ENCODE measurements around the gene SHCBP1L.
A peak's percentile ranks its signal among the peaks of the same experiment; 100 is the strongest.

Gene SHCBP1L

DNA sequence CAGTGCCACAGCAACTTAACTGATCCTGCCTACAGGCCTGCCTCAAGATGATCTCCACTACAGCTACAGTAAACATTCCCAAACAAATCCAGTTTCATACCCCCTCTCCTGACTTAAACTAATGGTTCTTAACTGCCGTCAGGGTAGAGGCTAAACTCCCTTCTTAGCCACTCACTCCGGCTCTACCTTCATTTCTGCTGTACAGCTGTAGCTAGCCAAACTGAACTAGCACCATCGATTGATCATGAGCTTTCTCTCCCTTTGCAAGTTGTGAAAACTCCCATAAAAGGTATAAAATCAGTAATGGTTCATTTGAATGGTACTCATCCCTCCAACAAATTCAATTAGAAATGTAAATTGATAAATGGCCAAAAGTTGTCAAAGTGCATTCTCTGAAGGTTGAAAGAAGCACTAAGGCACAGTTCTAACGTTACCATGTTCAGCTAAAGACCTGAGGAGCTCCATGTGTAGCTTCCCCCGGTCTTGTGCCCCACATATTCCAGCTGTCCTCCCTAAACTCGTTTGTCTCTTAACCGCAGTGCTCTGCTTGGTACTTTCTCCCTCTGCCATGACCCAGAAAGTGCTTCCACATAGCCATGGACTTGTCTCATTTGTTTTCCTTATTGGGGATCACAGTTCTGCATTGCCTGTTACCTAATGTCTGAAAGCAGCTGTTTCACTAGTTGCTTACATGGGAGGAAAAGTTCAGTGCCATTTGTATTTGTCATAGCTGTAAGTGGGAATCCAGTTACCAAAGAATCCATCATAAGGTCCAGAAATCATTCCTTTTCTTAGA lies 64.0 kb downstream of the SHCBP1L start:
- no peak for DNase-seq

- no peak for DNase-seq
Measured at GRCh38 chr1:182886985-182887384, 66.0 kb downstream of the SHCBP1L start.

- no peak for DNase-seq
Measured at GRCh38 chr1:182885591-182885990, 67.4 kb downstream of the SHCBP1L start.

DNA sequence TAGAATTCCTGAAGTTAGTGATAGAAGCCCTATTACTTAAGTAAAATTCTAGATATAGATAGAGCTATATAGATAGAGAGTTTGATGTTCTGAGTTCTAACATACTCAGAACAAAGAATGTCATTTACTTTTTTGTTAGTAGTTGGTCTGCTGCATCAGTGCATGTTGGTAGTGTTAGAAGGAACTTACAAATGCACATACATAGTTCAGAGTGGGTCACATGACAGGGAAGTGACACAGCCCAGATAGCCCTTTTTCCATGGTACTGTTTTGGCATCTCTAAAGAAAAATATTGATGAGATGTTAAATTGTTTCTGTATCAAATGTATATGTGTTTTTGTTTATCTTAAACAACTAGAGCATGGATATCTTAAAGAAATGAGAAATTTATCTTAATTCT lies 68.1 kb downstream of the SHCBP1L start:
- no peak for DNase-seq

GRCh38 chr1:182877842-182878241 lies 75.1 kb downstream of the SHCBP1L start:
- DNase-seq: no peak

GRCh38 chr1:182877331-182877730 lies 75.6 kb downstream of the SHCBP1L start:
- DNase-seq: no peak

DNA sequence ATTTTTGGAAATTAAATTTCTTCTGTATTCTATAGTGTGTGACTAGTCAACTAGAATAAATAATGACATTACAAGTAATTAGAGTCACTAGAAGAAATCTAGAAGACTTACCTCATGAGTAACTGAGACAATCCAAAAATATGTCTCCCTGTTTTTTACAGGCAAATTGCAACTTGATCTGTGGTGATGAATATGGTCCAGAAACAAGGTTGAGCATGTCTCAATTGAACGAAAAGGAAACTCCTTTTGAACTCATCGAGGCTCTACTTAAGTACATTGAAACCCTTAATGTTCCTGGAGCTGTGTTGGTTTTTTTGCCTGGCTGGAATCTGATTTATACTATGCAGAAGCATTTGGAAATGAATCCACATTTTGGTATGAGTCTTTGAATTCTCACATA lies 77.1 kb downstream of the SHCBP1L start:
- no peak for DNase-seq

GRCh38 chr1:182872881-182873280 lies 80.1 kb downstream of the SHCBP1L start:
- no peak for DNase-seq

DNA sequence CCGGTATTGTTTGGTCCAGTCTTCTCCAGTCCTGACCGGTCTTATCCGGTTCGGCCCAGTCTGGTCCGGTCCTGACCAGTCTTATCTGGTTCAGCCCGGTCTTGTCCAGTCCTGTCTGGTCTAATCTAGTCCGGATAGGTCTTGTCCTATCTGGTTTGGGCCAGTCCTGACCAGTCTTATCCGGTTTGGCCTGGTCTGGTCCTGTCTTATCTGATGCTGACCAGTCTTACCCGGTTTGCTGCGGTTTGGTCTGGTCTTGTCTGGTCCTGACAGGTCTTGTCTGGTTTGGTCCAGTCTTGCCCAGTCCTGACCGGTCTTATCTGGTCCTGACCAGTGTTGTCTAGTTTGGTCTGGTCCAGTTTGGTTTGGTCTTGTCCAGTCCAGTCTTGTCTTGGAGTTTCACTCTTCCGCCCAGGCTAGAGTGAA lies 83.7 kb downstream of the SHCBP1L start:
- no peak for DNase-seq

DNA sequence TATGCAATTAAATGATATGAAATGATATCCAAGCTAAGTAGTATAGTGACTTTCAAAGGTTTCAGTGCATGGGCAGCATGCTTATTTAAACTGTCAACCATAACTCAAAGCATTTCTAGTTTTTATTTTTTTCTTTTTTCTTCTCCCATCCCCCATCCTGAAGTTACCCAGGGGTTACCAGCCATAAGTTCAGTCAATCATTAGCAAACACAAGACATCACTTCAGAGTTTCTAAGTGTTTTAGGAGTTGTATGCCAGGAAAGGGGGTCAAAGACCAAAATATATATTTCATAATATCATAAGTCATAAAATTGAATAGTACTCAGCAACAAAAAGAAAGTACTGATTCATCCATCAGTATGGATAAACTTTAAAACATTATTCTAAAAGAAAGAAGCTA lies 85.1 kb downstream of the SHCBP1L start:
- DNase-seq: no peak

DNA sequence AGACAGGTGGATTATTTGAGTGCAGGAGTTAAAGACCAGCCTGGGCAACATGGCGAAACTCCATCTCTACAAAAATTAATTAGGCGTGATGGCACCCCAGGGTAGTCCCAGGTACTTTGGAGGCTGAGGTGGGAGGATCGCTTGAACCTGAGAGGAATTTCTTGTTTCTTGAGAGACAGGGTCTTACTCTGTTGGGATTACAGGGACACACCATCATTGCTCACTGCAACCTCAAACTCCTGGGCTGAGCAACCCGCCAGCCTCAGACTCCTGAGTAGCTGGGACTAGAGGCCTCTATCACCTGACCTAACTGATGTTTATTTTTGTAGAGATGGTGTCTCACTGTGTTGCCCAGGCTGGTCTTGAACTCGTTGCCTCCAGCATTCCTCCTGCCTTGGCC lies 89.0 kb downstream of the SHCBP1L start:
- no peak for DNase-seq

GRCh38 chr1:182862827-182863226 lies 90.1 kb downstream of the SHCBP1L start:
- no peak for DNase-seq

- no peak for DNase-seq
Measured at GRCh38 chr1:182861994-182862393, 91.0 kb downstream of the SHCBP1L start.

- no peak for DNase-seq
Measured at GRCh38 chr1:182860658-182861057, 92.3 kb downstream of the SHCBP1L start.

- DNase-seq: no peak
Measured at GRCh38 chr1:182857212-182857611, 95.8 kb downstream of the SHCBP1L start.

DNA sequence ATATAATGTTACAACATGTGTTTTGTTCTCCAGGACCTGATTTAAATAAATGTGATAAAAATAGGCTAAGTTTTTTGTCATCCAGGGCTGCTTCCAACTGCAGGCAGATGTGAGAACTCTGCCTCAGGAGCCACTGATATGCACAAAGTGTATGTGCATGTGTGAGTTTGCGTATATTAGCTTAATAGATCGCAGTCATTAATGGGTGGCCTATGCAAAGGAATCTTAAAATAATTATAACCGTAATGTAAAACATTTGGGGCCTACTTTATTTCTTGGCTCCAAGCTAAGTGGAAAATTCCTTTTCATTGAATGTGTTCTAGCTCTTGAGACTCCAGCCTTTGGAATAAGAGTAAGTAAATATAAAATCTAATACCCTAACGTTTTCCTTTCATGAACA lies 97.1 kb downstream of the SHCBP1L start:
- peak; percentile 34 for DNase-seq

DNA sequence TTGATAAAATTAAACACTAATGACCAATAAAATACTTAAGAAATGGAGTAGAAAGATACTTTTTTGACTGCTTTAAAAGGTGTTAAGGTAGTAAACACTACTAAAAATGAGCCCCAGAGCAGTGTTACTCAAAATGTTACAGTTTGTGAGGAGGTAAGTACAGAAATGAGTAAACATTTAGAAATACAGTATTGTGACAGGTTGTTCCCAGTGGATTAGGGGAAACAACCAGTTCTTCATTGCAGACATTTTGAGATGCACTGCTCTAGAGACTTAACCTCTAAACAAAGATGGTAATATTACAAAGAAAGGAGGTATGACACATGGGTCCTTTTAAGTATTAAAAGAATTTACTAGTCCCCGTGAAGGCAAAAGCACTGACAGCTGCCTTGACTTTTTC lies 101.1 kb downstream of the SHCBP1L start:
- DNase-seq: peak; percentile 29

- no peak for DNase-seq
Measured at GRCh38 chr1:182850319-182850718, 102.6 kb downstream of the SHCBP1L start.

Measured in eye (tissue), 1 donor.